IMR-90 (cell line): ENCODE measurements around the gene TNNT1. TPM values are rescaled to one million over a fixed set of nuclear protein-coding genes. Genes with fewer than 3 reads are reported as not detected.

Source experiments
- ATAC-seq: fragments of 200-7000 bp; cut with Tn5 transposase; 2 replicates; pipeline ENCODE4 v1.9.1; 2020; ENCODE audit warnings: low read depth, mild to moderate bottlenecking, moderate library complexity
- BruUV-seq: library from RNA; stranded (reverse); fragments of 400-500 nt; replicated peaks from 2 replicates; lab custom pipeline; 2021; lab: Mats Ljungman, UMichigan
- CTCF ChIA-PET: fragments of 300-600 bp; formaldehyde crosslinking; extraction: SDS; loops from one replicate; lab custom pipeline; 2021; ENCODE audit warnings: antibody characterized with exemption; lab: Yijun Ruan, JAX
- POLR2A ChIA-PET: fragments of 300-600 bp; sonication (Branson Sonifier 250); formaldehyde crosslinking; loops from one replicate; lab custom pipeline; 2022; ENCODE audit warnings: antibody characterized with exemption; ENCODE audit not compliant: unreplicated experiment; lab: Charles Lee
- DNase-seq: peaks from one replicate; pipeline ENCODE4 v3.0.0; 2013
- H2AFZ ChIP-seq: replicated peaks from 2 replicates; pipeline ENCODE3; 2013; ENCODE audit warnings: low read length, mild to moderate bottlenecking; ENCODE audit not compliant: poor library complexity
- H2AK5ac ChIP-seq: 2 replicates; pipeline ENCODE4 v1.6.1; 2013; ENCODE audit warnings: low read depth, low read length, inconsistent platforms
- H2AK9ac ChIP-seq: replicated peaks from 2 replicates; pipeline ENCODE3; 2013; ENCODE audit warnings: mild to moderate bottlenecking, low read depth, low read length, moderate library complexity; ENCODE audit not compliant: poor library complexity
- H2BK120ac ChIP-seq: 2 replicates; pipeline ENCODE4 v1.6.1; 2013; ENCODE audit warnings: low read depth, low read length, inconsistent platforms
- H2BK15ac ChIP-seq: 3 replicates; pipeline ENCODE4 v1.6.1; 2013; ENCODE audit warnings: low read depth, low read length, inconsistent platforms
- H2BK20ac ChIP-seq: 2 replicates; pipeline ENCODE4 v1.6.1; 2013; ENCODE audit warnings: low read depth, mild to moderate bottlenecking, inconsistent platforms, low read length, moderate library complexity
- H2BK5ac ChIP-seq: 2 replicates; pipeline ENCODE4 v1.6.1; 2013; ENCODE audit warnings: mild to moderate bottlenecking, low read depth, low read length, inconsistent platforms; ENCODE audit not compliant: poor library complexity, severe bottlenecking
- H3K14ac ChIP-seq: replicated peaks from 2 replicates; pipeline ENCODE4 v1.6.1; 2013; ENCODE audit warnings: low read depth, low read length, inconsistent platforms
- H3K18ac ChIP-seq: 2 replicates; pipeline ENCODE4 v1.6.1; 2013; ENCODE audit warnings: low read depth, low read length, control low read depth
- H3K23ac ChIP-seq: 2 replicates; pipeline ENCODE4 v1.6.1; 2013; ENCODE audit warnings: low read depth, low read length, inconsistent platforms
- H3K27ac ChIP-seq: 2 replicates; pipeline ENCODE4 v1.5.1; 2013; ENCODE audit warnings: mild to moderate bottlenecking, control low read depth, low read length; ENCODE audit not compliant: insufficient read depth
- H3K27me3 ChIP-seq: 2 replicates; pipeline ENCODE4 v1.6.1; 2013; ENCODE audit warnings: low read length; ENCODE audit not compliant: control insufficient read depth, insufficient read depth
- H3K36me3 ChIP-seq: 2 replicates; pipeline ENCODE4 v1.6.1; 2013; ENCODE audit warnings: low read length, mixed read lengths; ENCODE audit not compliant: control insufficient read depth, insufficient read depth
- H3K4ac ChIP-seq: 2 replicates; pipeline ENCODE4 v1.6.1; 2013; ENCODE audit warnings: low read depth, low read length, inconsistent platforms
- H3K4me1 ChIP-seq: 2 replicates; pipeline ENCODE4 v1.6.1; 2013; ENCODE audit warnings: low read length, mixed read lengths; ENCODE audit not compliant: control insufficient read depth, insufficient read depth
- H3K4me2 ChIP-seq: 2 replicates; pipeline ENCODE4 v1.6.1; 2013; ENCODE audit warnings: low read depth, mild to moderate bottlenecking, control low read depth, low read length, moderate library complexity
- H3K4me3 ChIP-seq: 2 replicates; pipeline ENCODE4 v1.5.1; 2013; ENCODE audit warnings: low read depth, mild to moderate bottlenecking, control low read depth, low read length, moderate library complexity; ENCODE audit not compliant: insufficient read depth
- H3K56ac ChIP-seq: 2 replicates; pipeline ENCODE4 v1.6.1; 2013; ENCODE audit warnings: low read length, inconsistent platforms; ENCODE audit not compliant: insufficient read depth; ENCODE audit errors: extremely low read depth
- H3K79me1 ChIP-seq, 2 experiments: 2 replicates each; pipeline ENCODE4 v1.6.1; 2013; ENCODE audit warnings: low read length in 2 of 2, inconsistent platforms in 1 of 2, low read depth in 1 of 2
- H3K9ac ChIP-seq: 2 replicates; pipeline ENCODE4 v1.6.1; 2013; ENCODE audit warnings: low read depth, low read length, control low read depth
- H3K9me1 ChIP-seq: 2 replicates; pipeline ENCODE4 v1.6.1; 2013; ENCODE audit warnings: low read length, inconsistent platforms; ENCODE audit not compliant: insufficient read depth
- H3K9me3 ChIP-seq: 2 replicates; pipeline ENCODE4 v1.6.1; 2013; ENCODE audit warnings: low read length; ENCODE audit not compliant: control insufficient read depth, insufficient read depth
- H4K20me1 ChIP-seq: 2 replicates; pipeline ENCODE4 v1.6.1; 2013; ENCODE audit warnings: low read length, inconsistent platforms; ENCODE audit not compliant: insufficient read depth
- H4K5ac ChIP-seq: 2 replicates; pipeline ENCODE4 v1.6.1; 2013; ENCODE audit warnings: mild to moderate bottlenecking, low read depth, low read length, control low read depth
- H4K8ac ChIP-seq, 2 experiments: 2 replicates each; pipeline ENCODE4 v1.6.1; 2013; ENCODE audit warnings: low read depth in 2 of 2, low read length in 2 of 2, control low read depth in 1 of 2, inconsistent platforms in 1 of 2
- H4K91ac ChIP-seq: 2 replicates; pipeline ENCODE4 v1.6.1; 2013; ENCODE audit warnings: low read depth, low read length, inconsistent platforms; ENCODE audit not compliant: insufficient read depth
- CHD1 ChIP-seq: IDR thresholded peaks from 2 replicates; pipeline ENCODE4 v1.6.1; 2012; ENCODE audit warnings: low read depth, low read length, improper control_type of control experiment
- MAZ ChIP-seq: IDR thresholded peaks from 2 replicates; pipeline ENCODE4 v1.6.1; 2012; ENCODE audit warnings: low read depth, mild to moderate bottlenecking, low read length, improper control_type of control experiment, moderate library complexity, borderline replicate concordance
- WGBS, 2 experiments: methylation state at CpG; one replicate each; pipeline versions ENCODE4 v1.1.5 to v1.1.7; 2013; ENCODE audit warnings: missing lambda C conversion rate in 2 of 2; ENCODE audit not compliant: insufficient read length in 1 of 2; ENCODE audit errors: extremely low coverage in 2 of 2; 5-methylcytosine and 5-hydroxymethylcytosine counted together
- dilution Hi-C: fragments of 300-500 bp; cut with HindIII; formaldehyde crosslinking; loops from one replicate; pipeline ENCODE4 v1.14.3; 2018; ENCODE audit warnings: low sequenced_read_pairs; ENCODE audit not compliant: unreplicated experiment
- in situ Hi-C: fragments of 300-500 bp; cut with MboI; formaldehyde crosslinking; loops from 3 replicates; pipeline ENCODE4 v1.14.3; 2019; ENCODE audit warnings: low sequenced_read_pairs, inconsistent platforms, mixed read lengths
- intact Hi-C: fragments of 100-400 bp; cut with micrococcal nuclease; formaldehyde crosslinking; loops from 2 replicates; pipeline ENCODE4 v1.10.0; 2022
- polyA plus RNA-seq, 3 experiments: library from polyadenylated mRNA; depleted of rRNA; stranded (reverse); fragments of >200 nt; gene quantifications; 2 replicates each; pipeline ENCODE4 v1.2.3, GENCODE V29; 2012; ENCODE audit warnings: low replicate concordance in 1 of 3
- total RNA-seq: library from RNA; depleted of rRNA; stranded (reverse); fragments of >200 nt; gene quantifications from 2 replicates; pipeline ENCODE4 v1.2.3, GENCODE V29; 2012

TNNT1 gene
- total and polyA plus RNA-seq, 2 of the 4 experiments (the other 2 are of a cell fraction), result 1.3 to 2.6 TPM

- Histone ChIP-seq H3K18ac (no peak overlapping the region), H3K9me3 (peaks cover 4% of the 10 kb centered on the region), H3K79me1 (peaks cover 39 to 54% of the 10 kb centered on the region in 2 experiments), H4K8ac (no peak overlapping the region), H3K56ac (no peak overlapping the region), H3K23ac (no peak overlapping the region), H3K4me1 (no peaks in the 10 kb centered on the region), H3K9me1 (peaks cover 10% of the 10 kb centered on the region), H3K4me3 (no peak overlapping the region), H3K4me2 (no peak overlapping the region), H3K36me3 (peaks cover 44% of the 10 kb centered on the region), H3K27me3 (no peaks in the 10 kb centered on the region), H2BK15ac (no peak overlapping the region), H3K9ac (no peak overlapping the region), H2BK20ac (no peak overlapping the region), H3K27ac (no peak overlapping the region), H4K91ac (no peak overlapping the region), H2BK120ac (no peak overlapping the region), H2BK5ac (no peak overlapping the region), H3K14ac (no peak overlapping the region), H3K4ac (no peak overlapping the region), H4K20me1 (peaks cover 36% of the 10 kb centered on the region), H4K5ac (no peak overlapping the region), H2AK5ac (no peak overlapping the region), H2AK9ac (no peak overlapping the region), H2AFZ (no peak overlapping the region)
- TF ChIP-seq CHD1 (no peak), MAZ (no peak)
- intact Hi-C loops (no loop called here), dilution Hi-C loops (no loop called here), in situ Hi-C loops (loop anchor here (25.0 kb wide), 1 partner anchor 532 kb away; the partner anchor contains the start of genes CCDC106, ZNF580 and ZNF581)
- no peak for DNase-seq
- ATAC-seq, result no peak
- WGBS, 2 experiments, result no CpG with 5 or more reads among the region's 2 CpGs
- POLR2A ChIA-PET, result no interaction called here
- CTCF ChIA-PET, result no interaction called here
- no TSS peak for BruUV-seq
Measured at GRCh38 chr19:55105237-55105636, 43.8 kb downstream of the TNNT1 start.
